Ascending aorta (tissue), 2 donors: Measurements from ENCODE around the gene SMC2. TPM values are rescaled to one million over a fixed set of nuclear protein-coding genes. Genes with fewer than 3 reads are reported as not detected.

Experiments used
- DNase-seq, 2 donors: peaks; one replicate each; pipeline ENCODE4 v3.0.0-alpha.2; 2019; ENCODE audit warnings: low spot score in 2 of 2
- H3K27ac ChIP-seq, 2 donors: fragments of 200-600 bp; sonication (generic); one replicate each; pipeline ENCODE4 v1.5.1; 2016 to 2017; ENCODE audit warnings: mild to moderate bottlenecking in 1 of 2
- H3K27me3 ChIP-seq: fragments of 200-600 bp; sonication (generic); one replicate; pipeline ENCODE4 v1.5.1; 2017
- H3K36me3 ChIP-seq, 2 donors: fragments of 200-600 bp; sonication (generic); one replicate each; pipeline ENCODE4 v1.5.1; 2016
- H3K4me1 ChIP-seq, 2 donors: fragments of 200-600 bp; sonication (generic); one replicate each; pipeline ENCODE4 v1.5.1; 2016 to 2017; ENCODE audit warnings: mild to moderate bottlenecking in 1 of 2
- H3K4me3 ChIP-seq, 2 donors: fragments of 200-600 bp; sonication (generic); one replicate each; pipeline ENCODE4 v1.5.1; 2016 to 2017; ENCODE audit warnings: mild to moderate bottlenecking in 1 of 2
- H3K9me3 ChIP-seq, 2 donors: fragments of 200-600 bp; sonication (generic); one replicate each; pipeline ENCODE4 v1.5.1; 2016
- CTCF ChIP-seq, 3 experiments: fragments of 200-600 bp in 2 of 3; fragments of 450-650 bp in 1 of 3; sonication (generic) in 2 of 3; IDR thresholded peaks; one replicate each; pipeline ENCODE4 v1.5.1; 2016 to 2019; ENCODE audit warnings: antibody characterized with exemption in 3 of 3, mild to moderate bottlenecking in 1 of 3, moderate library complexity in 1 of 3
- intact Hi-C: fragments of 100-400 bp; cut with DNase I; formaldehyde crosslinking; loops from one replicate; pipeline ENCODE4 v1.15.1; 2023
- total RNA-seq: library from RNA; depleted of rRNA; stranded (reverse); fragments of >200 nt; gene quantifications from one replicate; pipeline ENCODE4 v1.1.0, GENCODE V29; 2016

Gene SMC2
- total RNA-seq, 1 donor from 2014 or later = 2.4 TPM

GRCh38 chr9:104138243-104138868, 44.2 kb downstream of the SMC2 start:
- no peak for TF ChIP-seq CTCF (IDR thresholded peaks at IDR 0.05)
- intact Hi-C loops = no loop called here
- H3K4me1 ChIP-seq = peaks cover 0 to 2% of the 10 kb centered on the region in 2 donors
- H3K36me3 ChIP-seq = peaks cover 0 to 3% of the 10 kb centered on the region in 2 donors
- no peak overlapping the region for H3K4me3 ChIP-seq
- H3K9me3 ChIP-seq = peaks cover 3% of the 10 kb centered on the region in 2 donors
- H3K27ac ChIP-seq = no peak overlapping the region
- no peak for DNase-seq
- no peaks in the 10 kb centered on the region for H3K27me3 ChIP-seq

GRCh38 chr9:104142799-104143549, 48.9 kb downstream of the SMC2 start:
- no peak for DNase-seq
- TF ChIP-seq CTCF (IDR thresholded peaks at IDR 0.05) = no peak
- H3K4me1 ChIP-seq = no peaks in the 10 kb centered on the region
- H3K36me3 ChIP-seq = no peaks in the 10 kb centered on the region
- H3K27ac ChIP-seq = no peak overlapping the region
- H3K9me3 ChIP-seq = no peaks in the 10 kb centered on the region
- H3K27me3 ChIP-seq = no peaks in the 10 kb centered on the region
- no peak overlapping the region for H3K4me3 ChIP-seq
- intact Hi-C loops = no loop called here

- Histone ChIP-seq H3K4me3 (no peak overlapping the region), H3K4me1 (no peaks in the 10 kb centered on the region), H3K9me3 (no peaks in the 10 kb centered on the region), H3K27ac (no peak overlapping the region), H3K36me3 (no peaks in the 10 kb centered on the region), H3K27me3 (no peaks in the 10 kb centered on the region)
- no peak for DNase-seq
- TF ChIP-seq CTCF (IDR thresholded peaks at IDR 0.05) = no peak
- intact Hi-C loops = no loop called here
Measured at GRCh38 chr9:104143550-104143910, 49.4 kb downstream of the SMC2 start.

GRCh38 chr9:104144336-104144735, 50.2 kb downstream of the SMC2 start:
- no peaks in the 10 kb centered on the region for H3K36me3 ChIP-seq
- no peaks in the 10 kb centered on the region for H3K27me3 ChIP-seq
- no peaks in the 10 kb centered on the region for H3K4me1 ChIP-seq
- no peak for TF ChIP-seq CTCF (IDR thresholded peaks at IDR 0.05)
- H3K9me3 ChIP-seq = no peaks in the 10 kb centered on the region
- no peak for DNase-seq
- intact Hi-C loops = no loop called here
- H3K4me3 ChIP-seq = no peak overlapping the region
- H3K27ac ChIP-seq = no peak overlapping the region

GRCh38 chr9:104173067-104173466, 79.0 kb downstream of the SMC2 start:
- TF ChIP-seq CTCF (IDR thresholded peaks at IDR 0.05) = no peak
- intact Hi-C loops = no loop called here

More at GRCh38 chr9:104173067-104173466, 79.0 kb downstream of the SMC2 start:
- Histone ChIP-seq H3K4me1 (no peaks in the 10 kb centered on the region), H3K4me3 (no peak overlapping the region), H3K27me3 (no peaks in the 10 kb centered on the region), H3K9me3 (peaks cover 0 to 8% of the 10 kb centered on the region in 2 donors), H3K36me3 (no peaks in the 10 kb centered on the region), H3K27ac (no peak overlapping the region)
- no peak for DNase-seq
